GM10266 (cell line): ENCODE results near the gene GRID1.

Experiments
- DNase-seq: peaks from one replicate; pipeline ENCODE4 v3.0.0; 2012; ENCODE audit errors: extremely low spot score
- CTCF ChIP-seq: IDR thresholded peaks from 2 replicates; pipeline ENCODE4 v1.5.1; 2012; ENCODE audit warnings: mild to moderate bottlenecking, low read depth; ENCODE audit not compliant: control insufficient read depth, insufficient read depth; ENCODE audit errors: missing control alignments

The GRID1 gene

GRCh38 chr10:85735997-85736396 is 630.6 kb downstream of the GRID1 start:
- no peak for DNase-seq
- no peak for TF ChIP-seq CTCF

- no peak for DNase-seq
These were observed 631.8 kb downstream of the GRID1 start for GRCh38 chr10:85734791-85735190.

GRCh38 chr10:85724215-85724614 is 642.4 kb downstream of the GRID1 start:
- DNase-seq, result no peak
- no peak for TF ChIP-seq CTCF

More at GRCh38 chr10:85734791-85735190, 631.8 kb downstream of the GRID1 start:
- TF ChIP-seq CTCF, result no peak

GRCh38 chr10:85720931-85721590 is 645.5 kb downstream of the GRID1 start:
- no peak for TF ChIP-seq CTCF

GRCh38 chr10:85719408-85719807 is 647.2 kb downstream of the GRID1 start:
- no peak for DNase-seq
- TF ChIP-seq CTCF, result no peak

More at GRCh38 chr10:85720931-85721590, 645.5 kb downstream of the GRID1 start:
- no peak for DNase-seq

GRCh38 chr10:85713885-85714284 is 652.7 kb downstream of the GRID1 start:
- DNase-seq, result no peak

More at GRCh38 chr10:85713885-85714284, 652.7 kb downstream of the GRID1 start:
- no peak for TF ChIP-seq CTCF
